Lower leg skin (tissue), 3 donors: ENCODE measurements around the gene OTUD1.

ENCODE experiments used
- POLR2A ChIP-seq, 2 donors: fragments of 450-650 bp; IDR thresholded peaks; one replicate each; pipeline ENCODE4 v1.6.1; 2016 to 2017; ENCODE audit warnings: antibody characterized with exemption in 2 of 2, mild to moderate bottlenecking in 1 of 2, moderate library complexity in 1 of 2
- TF ChIP-seq, protein P1 (sequence below), 3 donors: fragments of 450-650 bp; IDR thresholded peaks; one replicate each; pipeline ENCODE4 v1.5.1; 2016; ENCODE audit warnings: antibody characterized with exemption in 3 of 3, mild to moderate bottlenecking in 3 of 3, moderate library complexity in 2 of 3

DNA sequence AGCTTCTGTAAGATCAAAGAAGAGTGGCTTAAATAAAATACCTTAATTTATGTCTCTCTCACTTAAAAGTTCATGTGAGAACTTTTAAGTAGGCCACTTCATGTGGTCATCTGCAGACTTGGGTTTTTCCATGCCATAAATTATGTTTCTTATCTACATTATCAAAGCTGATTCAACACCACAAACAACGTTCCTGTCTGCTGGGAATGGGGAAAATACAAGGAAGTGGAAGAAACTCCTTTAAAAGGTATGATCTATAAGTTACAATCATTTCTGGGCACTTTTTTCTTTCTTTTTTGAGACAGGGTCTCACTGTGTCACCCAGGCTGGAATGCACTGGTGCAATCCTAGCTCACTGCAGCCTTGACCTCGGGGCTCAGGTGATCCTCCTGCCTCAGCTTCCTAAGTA lies 16.9 kb upstream of the OTUD1 start:
- TF ChIP-seq, protein P1, sequence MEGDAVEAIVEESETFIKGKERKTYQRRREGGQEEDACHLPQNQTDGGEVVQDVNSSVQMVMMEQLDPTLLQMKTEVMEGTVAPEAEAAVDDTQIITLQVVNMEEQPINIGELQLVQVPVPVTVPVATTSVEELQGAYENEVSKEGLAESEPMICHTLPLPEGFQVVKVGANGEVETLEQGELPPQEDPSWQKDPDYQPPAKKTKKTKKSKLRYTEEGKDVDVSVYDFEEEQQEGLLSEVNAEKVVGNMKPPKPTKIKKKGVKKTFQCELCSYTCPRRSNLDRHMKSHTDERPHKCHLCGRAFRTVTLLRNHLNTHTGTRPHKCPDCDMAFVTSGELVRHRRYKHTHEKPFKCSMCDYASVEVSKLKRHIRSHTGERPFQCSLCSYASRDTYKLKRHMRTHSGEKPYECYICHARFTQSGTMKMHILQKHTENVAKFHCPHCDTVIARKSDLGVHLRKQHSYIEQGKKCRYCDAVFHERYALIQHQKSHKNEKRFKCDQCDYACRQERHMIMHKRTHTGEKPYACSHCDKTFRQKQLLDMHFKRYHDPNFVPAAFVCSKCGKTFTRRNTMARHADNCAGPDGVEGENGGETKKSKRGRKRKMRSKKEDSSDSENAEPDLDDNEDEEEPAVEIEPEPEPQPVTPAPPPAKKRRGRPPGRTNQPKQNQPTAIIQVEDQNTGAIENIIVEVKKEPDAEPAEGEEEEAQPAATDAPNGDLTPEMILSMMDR (IDR thresholded peaks at IDR 0.05): no peak
- no peak for TF ChIP-seq POLR2A (IDR thresholded peaks at IDR 0.05)
